Ishikawa (cell line): ENCODE measurements around the gene TFIP11.

Experiments used
- EGR1 ChIP-seq: IDR thresholded peaks from 2 replicates; pipeline ENCODE4 v1.6.1; 2012
- EP300 ChIP-seq: IDR thresholded peaks from 2 replicates; pipeline ENCODE4 v1.6.1; 2012; ENCODE audit warnings: borderline replicate concordance
- RAD21 ChIP-seq: IDR thresholded peaks from 2 replicates; pipeline ENCODE4 v1.6.1; 2012; ENCODE audit warnings: low read depth
- REST ChIP-seq: IDR thresholded peaks from 2 replicates; pipeline ENCODE4 v1.6.1; 2012; ENCODE audit warnings: low read depth, mild to moderate bottlenecking
- TAF1 ChIP-seq: IDR thresholded peaks from 2 replicates; pipeline ENCODE4 v1.6.1; 2012; ENCODE audit warnings: low read depth, mild to moderate bottlenecking
- ZBTB7A ChIP-seq: IDR thresholded peaks from 2 replicates; pipeline ENCODE4 v1.6.1; 2012; ENCODE audit warnings: low read depth

GRCh38 chr22:26494506-26494905, 17.8 kb downstream of the TFIP11 start:
- TF ChIP-seq REST (no peak), TAF1 (no peak), EP300 (no peak), EGR1 (no peak), RAD21 (no peak), ZBTB7A (no peak)
